ENCODE measurements around the gene RELT. TPM values are rescaled to one million over a fixed set of nuclear protein-coding genes. Genes with fewer than 3 reads are reported as not detected.

Gene RELT
- total RNA-seq, 1 experiment from 2014 or later, result 13.8 TPM

GRCh38 chr11:73365352-73366264 is 10.6 kb upstream of the RELT start:
- no peak overlapping the region for H3K4me3 ChIP-seq (replicated peaks in 1 of 2; ENCODE audit: low read depth in 1 of 2, low read length in 2 of 2)
- no peaks in the 10 kb centered on the region for H3K27me3 ChIP-seq (ENCODE audit: insufficient read depth, low read length)
- H2AFZ ChIP-seq (ENCODE audit: low read depth, low read length, poor library complexity, severe bottlenecking), result no peak overlapping the region
- no peaks in the 10 kb centered on the region for H3K79me2 ChIP-seq (ENCODE audit: insufficient read depth, low read length)
- ChIA-PET POLR2A (no interaction called here), RAD21 (ENCODE audit: low non-redundant PET in 1 of 2, low total read pairs in 2 of 2, uncharacterized antibody in 2 of 2, unreplicated experiment in 2 of 2) (no interaction called here), CTCF (interaction anchor here (0.9 kb wide), 1 partner anchor 14 kb away, joined by 3 read pairs; no protein-coding TSS in a partner anchor)
- BruUV-seq (replicated peaks), result no TSS peak
- TF ChIP-seq EZH2 (IDR thresholded peaks at IDR 0.05), result no peak
- TF ChIP-seq SIN3A (IDR thresholded peaks at IDR 0.05; ENCODE audit: low read depth), result no peak
- TF ChIP-seq MAX (IDR thresholded peaks at IDR 0.05), result no peak
- no peak for TF ChIP-seq ZFX (IDR thresholded peaks at IDR 0.05)
- no peak for TF ChIP-seq CTCF (IDR thresholded peaks at IDR 0.05 in 2 of 3, conservative IDR thresholded peaks at IDR 0.05 in 1 of 3; ENCODE audit: borderline replicate concordance in 1 of 3, insufficient read depth in 1 of 3, low read depth in 2 of 3, low read length in 2 of 3)
- no peak for TF ChIP-seq ZNF274 (IDR thresholded peaks at IDR 0.05; ENCODE audit: low read depth, low read length)
- no peak for TF ChIP-seq SRF (IDR thresholded peaks at IDR 0.05; ENCODE audit: low read depth)
- no peak for TF ChIP-seq POLR2AphosphoS5 (IDR thresholded peaks at IDR 0.05; ENCODE audit: low read depth, low read length)
- no peak for TF ChIP-seq SP1 (IDR thresholded peaks at IDR 0.05; ENCODE audit: low read depth)
- intact Hi-C loops (cut with micrococcal nuclease), result no loop called here
- H3K9me2 ChIP-seq (ENCODE audit: insufficient read depth), result no peaks in the 10 kb centered on the region
- no peak for ATAC-seq
- H3K4me1 ChIP-seq (ENCODE audit: control insufficient read depth in 1 of 2, insufficient read depth in 2 of 2, low read length in 2 of 2), result peaks cover 0 to 14% of the 10 kb centered on the region in 2 experiments; a peak in 1 of 4 replicates
- H4K20me1 ChIP-seq (ENCODE audit: insufficient read depth), result no peaks in the 10 kb centered on the region
- H3K9me3 ChIP-seq (ENCODE audit: control insufficient read depth in 1 of 2, insufficient read depth in 1 of 2, low read depth in 1 of 2, low read length in 2 of 2), result no peaks in the 10 kb centered on the region
- H3K27ac ChIP-seq (ENCODE audit: low read depth, low read length), result no peak overlapping the region
- H3K9ac ChIP-seq (ENCODE audit: low read length), result no peak overlapping the region
- DNase-seq (ENCODE audit: low read depth, low spot score), result no peak
- no peak overlapping the region for H3K4me2 ChIP-seq (ENCODE audit: low read length)
- H3K36me3 ChIP-seq (ENCODE audit: control insufficient read depth in 1 of 2, insufficient read depth in 2 of 2, low read length in 2 of 2), result no peaks in the 10 kb centered on the region; a peak in 1 of 4 replicates
